IMR-90 (cell line): ENCODE measurements around the gene RTL1.

ENCODE experiments used
- BHLHE40 ChIP-seq: fragments of 150-350 bp; IDR thresholded peaks from 2 replicates; pipeline ENCODE4 v1.6.1; 2016; ENCODE audit warnings: mild to moderate bottlenecking, low read depth, low read length
- CEBPB ChIP-seq: IDR thresholded peaks from 2 replicates; pipeline ENCODE4 v1.6.1; 2012; ENCODE audit warnings: low read depth, low read length, improper control_type of control experiment
- ELK1 ChIP-seq: fragments of 150-350 bp; IDR thresholded peaks from 2 replicates; pipeline ENCODE4 v1.6.1; 2016; ENCODE audit warnings: low read depth, mild to moderate bottlenecking, low read length, moderate library complexity, borderline replicate concordance
- FOS ChIP-seq: fragments of 150-350 bp; IDR thresholded peaks from 2 replicates; pipeline ENCODE4 v1.6.1; 2016; ENCODE audit warnings: low read depth, low read length
- MAZ ChIP-seq: IDR thresholded peaks from 2 replicates; pipeline ENCODE4 v1.6.1; 2012; ENCODE audit warnings: low read depth, mild to moderate bottlenecking, low read length, improper control_type of control experiment, moderate library complexity, borderline replicate concordance
- MXI1 ChIP-seq: IDR thresholded peaks from 2 replicates; pipeline ENCODE4 v1.6.1; 2012; ENCODE audit warnings: low read depth, mild to moderate bottlenecking, low read length, moderate library complexity, borderline replicate concordance
- NFE2L2 ChIP-seq: fragments of 150-350 bp; IDR thresholded peaks from 2 replicates; pipeline ENCODE4 v1.6.1; 2016; ENCODE audit warnings: low read depth, mild to moderate bottlenecking, low read length
- POLR2A ChIP-seq: IDR thresholded peaks from 2 replicates; pipeline ENCODE4 v1.6.1; 2012; ENCODE audit warnings: mild to moderate bottlenecking, low read depth, low read length
- RAD21 ChIP-seq: IDR thresholded peaks from 2 replicates; pipeline ENCODE4 v1.6.1; 2012; ENCODE audit warnings: low read length, improper control_type of control experiment
- RCOR1 ChIP-seq: IDR thresholded peaks from 2 replicates; pipeline ENCODE4 v1.6.1; 2012; ENCODE audit warnings: mild to moderate bottlenecking, low read length, improper control_type of control experiment; ENCODE audit not compliant: insufficient replicate concordance
- USF2 ChIP-seq: fragments of 150-350 bp; IDR thresholded peaks from 2 replicates; pipeline ENCODE4 v1.6.1; 2017; ENCODE audit warnings: mild to moderate bottlenecking, antibody characterized with exemption, low read length, low read depth
- TF ChIP-seq, protein P1 (sequence below): conservative IDR thresholded peaks from 2 replicates; pipeline ENCODE4 v1.5.1; 2012; ENCODE audit warnings: mild to moderate bottlenecking, low read depth, low read length, improper control_type of control experiment

GRCh38 chr14:100903672-100904185 is at the start of gene RTL1:
- TF ChIP-seq, protein P1, sequence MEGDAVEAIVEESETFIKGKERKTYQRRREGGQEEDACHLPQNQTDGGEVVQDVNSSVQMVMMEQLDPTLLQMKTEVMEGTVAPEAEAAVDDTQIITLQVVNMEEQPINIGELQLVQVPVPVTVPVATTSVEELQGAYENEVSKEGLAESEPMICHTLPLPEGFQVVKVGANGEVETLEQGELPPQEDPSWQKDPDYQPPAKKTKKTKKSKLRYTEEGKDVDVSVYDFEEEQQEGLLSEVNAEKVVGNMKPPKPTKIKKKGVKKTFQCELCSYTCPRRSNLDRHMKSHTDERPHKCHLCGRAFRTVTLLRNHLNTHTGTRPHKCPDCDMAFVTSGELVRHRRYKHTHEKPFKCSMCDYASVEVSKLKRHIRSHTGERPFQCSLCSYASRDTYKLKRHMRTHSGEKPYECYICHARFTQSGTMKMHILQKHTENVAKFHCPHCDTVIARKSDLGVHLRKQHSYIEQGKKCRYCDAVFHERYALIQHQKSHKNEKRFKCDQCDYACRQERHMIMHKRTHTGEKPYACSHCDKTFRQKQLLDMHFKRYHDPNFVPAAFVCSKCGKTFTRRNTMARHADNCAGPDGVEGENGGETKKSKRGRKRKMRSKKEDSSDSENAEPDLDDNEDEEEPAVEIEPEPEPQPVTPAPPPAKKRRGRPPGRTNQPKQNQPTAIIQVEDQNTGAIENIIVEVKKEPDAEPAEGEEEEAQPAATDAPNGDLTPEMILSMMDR = no peak
- TF ChIP-seq POLR2A (no peak), RCOR1 (no peak), MXI1 (no peak), RAD21 (no peak), MAZ (no peak), NFE2L2 (no peak), FOS (no peak), USF2 (no peak), ELK1 (no peak), CEBPB (no peak), BHLHE40 (no peak)
